ENCODE results near the gene DPPA5.
"Not testable (repeated sequence)": the region's sequence is repeated elsewhere in the genome, so short reads cannot be mapped to it uniquely, and the experiment has no call there.

DPPA5 gene, protein sequence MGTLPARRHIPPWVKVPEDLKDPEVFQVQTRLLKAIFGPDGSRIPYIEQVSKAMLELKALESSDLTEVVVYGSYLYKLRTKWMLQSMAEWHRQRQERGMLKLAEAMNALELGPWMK

DNA sequence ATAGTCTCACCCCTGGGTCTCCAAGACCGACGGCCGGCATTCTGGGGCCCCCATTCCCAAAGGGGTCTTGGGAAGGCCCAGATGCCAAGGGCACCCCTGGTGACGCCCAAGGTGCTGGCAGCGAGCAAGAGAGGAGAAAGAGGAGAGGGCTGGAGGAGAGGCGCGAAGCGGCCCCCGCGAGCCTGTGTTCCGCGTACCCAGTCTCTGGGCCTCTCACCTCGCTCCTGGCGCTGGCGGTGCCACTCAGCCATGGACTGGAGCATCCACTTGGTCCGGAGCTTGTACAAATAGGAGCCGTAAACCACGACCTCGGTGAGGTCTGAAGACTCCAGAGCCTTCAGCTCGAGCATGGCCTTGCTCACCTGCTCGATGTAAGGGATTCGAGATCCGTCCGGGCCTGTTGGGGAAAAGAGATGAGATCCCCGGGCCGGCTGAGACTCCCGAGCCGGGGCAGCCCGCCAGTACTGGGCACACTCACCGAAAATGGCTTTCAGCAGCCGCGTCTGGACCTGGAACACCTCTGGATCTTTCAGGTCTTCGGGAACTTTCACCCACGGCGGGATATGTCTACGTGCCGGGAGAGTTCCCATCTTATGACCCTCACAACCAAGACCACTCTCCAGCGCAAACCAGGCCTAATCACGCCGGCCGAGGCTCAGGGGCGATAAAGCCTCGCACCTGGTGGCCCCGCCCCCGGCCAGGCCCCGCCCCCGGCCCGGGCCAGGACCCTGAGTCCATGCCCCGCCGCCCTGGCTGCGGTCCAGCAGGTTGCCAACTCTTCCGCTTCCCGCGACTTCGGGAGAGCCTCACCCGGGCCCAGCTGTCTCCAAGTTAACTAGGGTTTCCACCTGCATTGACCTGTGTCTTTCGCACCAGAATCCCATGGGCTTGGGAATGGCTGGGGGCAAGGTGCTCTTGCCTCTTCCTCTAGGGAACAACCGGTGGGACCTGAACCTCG lies at the start of gene DPPA5:
Gene DPPA5 (minus strand): TSS at position 641 of the 958 bp plus-strand sequence. CDS start 51 bp downstream, at position 590.
- H3K36me3 Mint-ChIP-seq: no peaks in the 10 kb centered on the region
- DNase-seq: no peak
- H3K4me3 Mint-ChIP-seq: no peak within 1 kb of the TSS
- H3K27ac Mint-ChIP-seq: no peak within 1 kb of the TSS
- no peaks in the 10 kb centered on the region for H3K9me3 Mint-ChIP-seq
- peaks cover 59% of the 10 kb centered on the region for H3K27me3 Mint-ChIP-seq
- no peaks in the 10 kb centered on the region for H3K4me1 Mint-ChIP-seq
- CTCF ChIA-PET: no interaction called here

DNA sequence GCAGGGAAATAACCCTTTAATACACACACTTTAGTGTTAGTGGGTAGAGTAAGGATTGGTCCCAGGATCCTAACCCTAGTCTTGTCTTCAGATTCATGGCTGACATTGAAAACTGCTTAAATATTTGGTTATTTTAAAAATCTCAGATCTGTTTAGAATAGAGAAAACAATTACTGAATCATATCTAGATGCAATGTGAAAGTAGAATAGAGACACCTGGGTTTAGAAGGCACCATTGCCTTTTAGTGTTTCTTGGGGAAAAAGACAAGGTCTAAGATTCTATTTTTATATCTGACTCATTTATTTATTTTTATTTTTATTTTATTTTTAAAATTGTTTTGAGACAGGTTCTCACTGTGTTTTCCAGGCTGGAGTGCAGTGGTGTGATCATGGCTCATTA lies 46.6 kb upstream of the DPPA5 start:
- no peak overlapping the region for H3K27ac Mint-ChIP-seq
- H3K9me3 Mint-ChIP-seq: no peaks in the 10 kb centered on the region
- no peak for DNase-seq
- no peaks in the 10 kb centered on the region for H3K27me3 Mint-ChIP-seq
- no peak overlapping the region for H3K4me3 Mint-ChIP-seq
- H3K4me1 Mint-ChIP-seq: no peaks in the 10 kb centered on the region
- CTCF ChIA-PET: no interaction called here
- H3K36me3 Mint-ChIP-seq: no peaks in the 10 kb centered on the region

DNA sequence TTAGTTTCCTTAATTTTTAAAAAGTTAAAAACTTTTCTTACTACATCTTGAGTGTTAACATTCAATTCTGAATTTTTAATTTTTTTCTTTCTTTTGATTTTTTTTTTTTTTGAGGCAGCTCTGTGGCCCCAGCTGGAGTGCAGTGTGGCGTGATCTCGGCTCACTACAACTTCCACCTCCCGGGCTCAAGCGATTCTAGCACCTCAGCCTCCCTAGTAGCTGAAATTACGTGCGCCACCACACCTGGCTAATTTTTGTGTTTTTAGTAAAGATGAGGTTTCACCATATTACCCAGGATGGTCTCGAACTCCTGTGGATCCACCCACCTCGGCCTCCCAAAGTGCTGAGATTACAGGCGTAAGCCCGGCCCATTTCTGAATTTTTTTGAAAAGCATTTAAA lies 41.8 kb upstream of the DPPA5 start:
- Mint-ChIP-seq H3K4me1 (peaks cover 16% of the 10 kb centered on the region), H3K27me3 (peaks cover 7% of the 10 kb centered on the region), H3K4me3 (no peak overlapping the region)

DNA sequence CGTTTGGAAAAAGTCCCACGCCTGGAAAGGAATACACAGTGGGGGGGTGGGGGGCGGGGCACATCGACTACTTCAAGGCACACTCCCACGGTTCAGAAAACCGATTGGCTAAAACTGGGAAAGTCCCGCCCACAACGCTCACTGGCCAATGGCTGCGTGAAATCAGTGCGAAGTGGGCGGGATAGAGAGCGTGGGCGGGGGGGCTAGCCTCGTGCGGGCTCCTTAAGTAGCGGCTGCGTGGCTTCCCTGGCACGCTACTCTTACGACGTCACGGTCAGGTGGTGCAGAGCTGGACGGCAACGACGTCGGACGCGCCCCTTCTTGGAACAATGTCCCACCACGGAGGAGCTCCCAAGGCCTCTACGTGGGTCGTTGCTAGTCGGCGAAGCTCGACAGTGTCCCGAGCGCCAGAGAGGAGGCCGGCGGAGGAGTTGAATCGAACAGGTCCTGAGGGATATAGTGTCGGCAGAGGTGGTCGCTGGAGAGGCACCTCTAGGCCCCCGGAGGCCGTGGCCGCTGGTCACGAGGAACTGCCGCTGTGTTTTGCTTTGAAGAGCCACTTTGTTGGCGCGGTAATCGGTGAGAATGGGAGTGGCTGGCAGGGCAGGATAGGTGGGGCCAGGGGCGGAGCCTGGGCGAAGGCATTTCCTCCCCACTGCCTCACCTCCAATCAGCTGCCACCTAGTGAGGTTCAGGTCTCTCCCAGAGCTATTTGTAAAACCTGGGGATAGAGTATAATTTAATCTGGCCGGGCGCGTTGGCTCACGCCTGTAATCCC lies 40.7 kb upstream of the DPPA5 start, which contains the start of gene DDX43:
Gene DDX43 (plus strand): TSS at position 252 of the 778 bp plus-strand sequence. CDS start 78 bp downstream, at position 330.
- DNase-seq: peak; percentile 39
- Mint-ChIP-seq H3K36me3 (no peaks in the 10 kb centered on the region), H3K4me1 (peaks cover 21% of the 10 kb centered on the region), H3K9me3 (peaks cover 4% of the 10 kb centered on the region), H3K27me3 (peaks cover 7% of the 10 kb centered on the region), H3K4me3 (peak within 1 kb of the TSS; percentile 28), H3K27ac (peak within 1 kb of the TSS; percentile 80)
- CTCF ChIA-PET: no interaction called here

More for the DNA sequence above, 41.8 kb upstream of the DPPA5 start:
- Mint-ChIP-seq H3K27ac (no peak overlapping the region), H3K9me3 (peaks cover 4% of the 10 kb centered on the region), H3K36me3 (no peaks in the 10 kb centered on the region)
- CTCF ChIA-PET: no interaction called here
- no peak for DNase-seq

DNA sequence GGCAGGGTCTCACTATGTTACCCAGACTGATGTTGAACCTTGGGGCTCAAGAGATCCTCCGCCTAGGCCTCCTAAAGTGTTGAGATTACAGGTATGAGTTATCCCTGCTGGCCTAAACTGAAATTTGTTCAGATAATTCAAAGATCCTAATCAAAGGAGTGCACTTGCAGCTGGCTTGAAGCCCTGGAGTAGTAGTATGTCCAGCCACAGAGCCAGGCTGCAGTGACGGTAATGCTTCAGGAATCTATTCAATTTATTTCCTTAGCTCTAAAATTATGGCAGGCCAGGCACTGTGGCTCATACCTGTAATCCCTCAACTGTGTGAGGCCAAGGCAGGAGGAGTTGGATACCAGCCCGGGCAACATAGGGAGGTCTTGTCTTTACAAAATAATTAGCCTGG lies 39.2 kb upstream of the DPPA5 start:
- H3K9me3 Mint-ChIP-seq: peaks cover 4% of the 10 kb centered on the region
- no peaks in the 10 kb centered on the region for H3K36me3 Mint-ChIP-seq
- no peak overlapping the region for H3K4me3 Mint-ChIP-seq
- H3K27ac Mint-ChIP-seq: no peak overlapping the region
- CTCF ChIA-PET: no interaction called here
- peaks cover 15% of the 10 kb centered on the region for H3K27me3 Mint-ChIP-seq
- peaks cover 36% of the 10 kb centered on the region for H3K4me1 Mint-ChIP-seq
- DNase-seq: no peak

DNA sequence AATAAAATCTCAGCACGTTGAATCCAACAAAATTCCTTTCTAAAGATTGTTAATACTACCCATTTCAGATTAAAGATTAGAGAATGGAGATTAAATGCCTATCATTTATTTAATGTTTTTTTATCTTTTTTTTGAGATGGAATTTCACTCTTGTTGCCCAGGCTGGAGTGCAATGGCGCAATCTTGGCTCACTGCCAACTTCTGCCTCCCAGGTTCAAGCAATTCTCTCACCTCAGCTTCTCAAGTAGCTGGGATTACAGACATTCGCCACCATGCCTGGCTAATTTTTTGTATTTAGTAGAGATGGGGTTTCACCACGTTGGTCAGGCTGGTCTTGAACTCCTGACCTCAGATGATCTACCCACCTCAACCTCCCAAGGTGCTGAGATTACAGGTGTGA lies 38.1 kb upstream of the DPPA5 start:
- H3K27ac Mint-ChIP-seq, H3K9me3 Mint-ChIP-seq, H3K36me3 Mint-ChIP-seq, H3K4me3 Mint-ChIP-seq, CTCF ChIA-PET, DNase-seq: not testable (repeated sequence)
- Mint-ChIP-seq H3K27me3 (peaks cover 21% of the 10 kb centered on the region), H3K4me1 (peaks cover 41% of the 10 kb centered on the region)

DNA sequence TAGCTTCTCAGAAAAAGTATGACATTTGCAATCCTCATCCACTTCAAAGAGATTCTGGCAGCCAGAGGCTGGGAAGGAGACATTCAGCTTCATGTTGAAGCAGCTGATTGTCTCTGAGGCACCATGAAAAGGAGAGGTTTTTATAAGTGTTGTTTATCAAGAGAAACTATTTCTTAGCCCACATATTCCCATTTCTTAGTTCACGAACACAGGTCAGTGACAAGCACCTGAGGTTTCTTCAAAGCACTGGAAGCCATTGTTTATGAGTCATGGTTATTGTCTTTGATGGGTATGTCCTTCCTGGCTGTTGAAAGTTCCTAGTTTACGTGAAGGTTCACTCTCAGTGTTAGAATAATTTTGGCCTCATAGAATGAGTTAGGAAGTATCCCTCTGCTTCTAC lies 37.6 kb upstream of the DPPA5 start:
- CTCF ChIA-PET: no interaction called here
- no peak overlapping the region for H3K4me3 Mint-ChIP-seq

DNA sequence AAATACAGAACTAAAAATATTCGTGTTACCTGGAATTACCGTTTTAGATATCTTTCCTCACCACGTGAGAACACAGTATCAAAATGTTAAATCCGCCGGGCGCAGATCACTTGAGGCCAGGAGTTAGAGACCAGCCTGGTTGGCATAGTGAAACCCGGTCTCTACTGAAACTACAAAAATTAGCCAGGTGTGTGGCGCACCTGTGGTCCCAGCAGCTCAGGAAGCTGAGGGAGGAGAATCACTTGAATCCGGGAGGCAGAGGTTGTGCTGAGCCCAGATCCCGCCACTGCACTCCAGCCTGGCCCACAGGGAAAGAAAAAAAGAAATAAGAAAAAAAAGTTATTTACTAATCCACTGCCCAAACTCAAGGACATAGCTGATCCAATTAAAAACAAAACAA lies 35.8 kb upstream of the DPPA5 start:
- peaks cover 38% of the 10 kb centered on the region for H3K4me1 Mint-ChIP-seq
- no peaks in the 10 kb centered on the region for H3K36me3 Mint-ChIP-seq
- H3K27me3 Mint-ChIP-seq: peaks cover 24% of the 10 kb centered on the region
- H3K4me3 Mint-ChIP-seq: no peak overlapping the region
- peaks cover 4% of the 10 kb centered on the region for H3K9me3 Mint-ChIP-seq
- no peak for DNase-seq
- CTCF ChIA-PET: interaction anchor here (0.6 kb wide), 1 partner anchor 1884 kb away, joined by 3 read pairs; no protein-coding TSS in a partner anchor
- no peak overlapping the region for H3K27ac Mint-ChIP-seq

More for the DNA sequence above, 37.6 kb upstream of the DPPA5 start:
- peaks cover 4% of the 10 kb centered on the region for H3K9me3 Mint-ChIP-seq
- peak overlapping the region; percentile 68 for H3K27ac Mint-ChIP-seq
- peaks cover 21% of the 10 kb centered on the region for H3K27me3 Mint-ChIP-seq
- H3K4me1 Mint-ChIP-seq: peaks cover 41% of the 10 kb centered on the region
- no peak for DNase-seq
- no peaks in the 10 kb centered on the region for H3K36me3 Mint-ChIP-seq

DNA sequence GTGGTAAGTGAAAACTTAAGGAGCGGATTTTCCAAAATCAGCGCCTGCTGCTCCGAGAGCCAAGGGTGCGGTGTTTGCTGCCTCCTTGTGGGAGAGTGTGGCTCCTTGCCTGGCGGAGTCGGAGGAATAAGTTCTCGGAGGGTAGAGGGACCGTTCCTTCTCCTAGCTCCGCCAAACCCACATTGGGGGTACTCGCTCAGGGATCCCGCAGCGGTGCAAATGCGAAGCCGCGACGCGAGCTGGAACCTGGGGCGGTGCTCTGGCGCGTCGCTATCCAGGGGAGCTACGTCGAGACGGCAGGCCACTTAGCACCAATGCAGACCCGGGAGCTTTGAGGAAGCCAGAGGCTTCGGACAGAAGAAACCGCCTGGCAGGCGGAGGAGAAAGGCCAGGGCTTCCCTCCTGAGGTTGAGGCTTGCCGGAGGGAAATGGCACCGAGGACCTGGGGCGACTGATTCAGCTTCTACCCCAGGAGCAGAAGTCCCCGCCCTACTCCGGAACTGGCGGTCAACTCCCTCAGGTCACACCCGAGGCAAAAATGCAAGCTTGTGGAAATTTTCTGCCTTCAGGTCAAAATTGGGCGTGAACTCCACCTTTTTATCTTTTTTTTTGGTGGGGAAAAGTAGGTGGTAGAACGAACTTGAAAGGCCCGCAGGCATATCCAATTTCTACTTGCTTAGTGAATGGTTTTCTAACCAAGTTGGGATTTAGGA lies 34.9 kb upstream of the DPPA5 start:
- H3K4me1 Mint-ChIP-seq: peaks cover 37% of the 10 kb centered on the region
- DNase-seq: peak; percentile 71
- peak overlapping the region; percentile 75 for H3K4me3 Mint-ChIP-seq
- no peaks in the 10 kb centered on the region for H3K36me3 Mint-ChIP-seq
- peaks cover 4% of the 10 kb centered on the region for H3K9me3 Mint-ChIP-seq
- peak overlapping the region; percentile 80 for H3K27ac Mint-ChIP-seq
- peaks cover 27% of the 10 kb centered on the region for H3K27me3 Mint-ChIP-seq
- CTCF ChIA-PET: interaction anchor here (0.6 to 1.7 kb wide), 16 partner anchors 9 to 977 kb away, joined by 3 to 10 read pairs (median 4); no protein-coding TSS in a partner anchor

DNA sequence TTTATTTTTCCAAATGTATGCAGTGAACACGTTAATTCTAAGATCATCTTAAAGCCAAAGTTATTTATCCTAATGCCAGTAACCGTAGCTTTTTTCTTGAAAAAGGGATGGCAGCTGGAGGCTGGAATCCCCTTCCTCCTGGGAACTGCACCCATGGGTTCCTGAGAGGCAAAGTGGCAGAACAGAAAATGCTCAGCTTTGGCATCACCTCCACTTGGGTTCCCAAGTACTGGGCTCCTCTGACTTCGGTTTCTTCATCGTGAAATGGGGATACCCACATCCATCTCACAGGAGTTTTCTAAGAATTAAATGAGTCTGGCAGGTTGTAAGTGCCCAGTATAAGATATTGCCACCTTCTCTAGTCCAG lies 34.3 kb upstream of the DPPA5 start:
- H3K36me3 Mint-ChIP-seq: no peaks in the 10 kb centered on the region

DNA sequence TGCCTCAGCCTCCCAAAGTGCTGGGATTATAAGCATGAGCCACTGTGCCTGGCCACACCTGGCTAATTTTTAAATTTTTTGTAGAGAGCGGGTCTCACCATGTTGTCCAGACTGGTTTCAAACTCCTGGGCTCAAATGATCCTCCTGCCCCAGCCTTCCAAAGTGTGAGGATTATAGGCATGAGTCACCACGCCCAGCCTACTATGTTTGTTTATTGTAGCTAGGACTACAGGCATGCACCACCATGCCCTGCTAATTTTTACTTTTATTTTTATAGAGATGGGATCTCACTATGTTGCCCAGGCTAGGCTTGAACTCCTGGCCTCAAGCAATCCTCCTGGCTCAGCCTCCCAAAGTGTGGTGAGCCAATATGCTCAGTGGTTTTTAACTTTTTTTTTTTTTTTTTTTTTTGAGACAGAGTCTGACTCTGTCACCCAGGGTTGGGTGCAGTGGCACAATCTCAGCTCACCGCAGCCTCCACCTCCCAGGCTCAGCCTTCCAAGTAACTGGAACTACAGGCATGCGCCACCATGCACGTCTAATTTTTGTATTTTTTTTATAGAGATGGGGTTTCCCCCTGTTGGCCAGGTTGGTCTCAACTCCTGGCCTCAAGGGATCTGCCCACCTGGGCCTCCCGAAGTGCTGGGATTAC lies 28.5 kb upstream of the DPPA5 start:
- Mint-ChIP-seq H3K4me3 (no peak overlapping the region), H3K9me3 (no peaks in the 10 kb centered on the region), H3K4me1 (no peaks in the 10 kb centered on the region), H3K27ac (no peak overlapping the region), H3K36me3 (no peaks in the 10 kb centered on the region), H3K27me3 (peaks cover 14% of the 10 kb centered on the region)
- CTCF ChIA-PET: no interaction called here
- no peak for DNase-seq

More for the DNA sequence above, 34.3 kb upstream of the DPPA5 start:
- H3K4me3 Mint-ChIP-seq: peak overlapping the region; percentile 75
- H3K27me3 Mint-ChIP-seq: peaks cover 27% of the 10 kb centered on the region
- no peaks in the 10 kb centered on the region for H3K9me3 Mint-ChIP-seq
- DNase-seq: no peak
- H3K27ac Mint-ChIP-seq: peak overlapping the region; percentile 80
- peaks cover 37% of the 10 kb centered on the region for H3K4me1 Mint-ChIP-seq
- CTCF ChIA-PET: interaction anchor here (0.7 to 1.7 kb wide), 11 partner anchors 9 to 262 kb away, joined by 3 to 10 read pairs (median 4); no protein-coding TSS in a partner anchor

DNA sequence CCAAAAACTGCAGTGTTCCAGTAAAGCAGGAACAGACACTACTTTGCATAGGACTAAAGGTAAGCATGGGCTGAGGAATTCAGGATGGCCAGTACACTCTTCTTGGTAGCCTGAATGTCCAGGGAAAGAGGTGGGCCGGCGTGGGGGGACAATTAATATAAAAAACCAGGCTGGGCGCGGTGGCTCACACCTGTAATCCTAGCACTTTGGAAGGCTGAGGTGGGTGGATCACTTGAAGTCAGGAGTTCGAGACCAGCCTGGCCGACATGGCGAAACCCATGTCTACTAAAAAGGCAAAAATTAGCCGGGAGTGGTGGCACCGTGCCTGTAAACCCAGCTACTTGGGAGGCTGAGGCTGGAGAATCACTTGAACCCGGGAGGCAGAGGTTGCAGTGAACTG lies 27.5 kb upstream of the DPPA5 start:
- H3K4me1 Mint-ChIP-seq, CTCF ChIA-PET, DNase-seq, H3K36me3 Mint-ChIP-seq, H3K27ac Mint-ChIP-seq, H3K9me3 Mint-ChIP-seq, H3K4me3 Mint-ChIP-seq: not testable (repeated sequence)
- peaks cover 14% of the 10 kb centered on the region for H3K27me3 Mint-ChIP-seq

DNA sequence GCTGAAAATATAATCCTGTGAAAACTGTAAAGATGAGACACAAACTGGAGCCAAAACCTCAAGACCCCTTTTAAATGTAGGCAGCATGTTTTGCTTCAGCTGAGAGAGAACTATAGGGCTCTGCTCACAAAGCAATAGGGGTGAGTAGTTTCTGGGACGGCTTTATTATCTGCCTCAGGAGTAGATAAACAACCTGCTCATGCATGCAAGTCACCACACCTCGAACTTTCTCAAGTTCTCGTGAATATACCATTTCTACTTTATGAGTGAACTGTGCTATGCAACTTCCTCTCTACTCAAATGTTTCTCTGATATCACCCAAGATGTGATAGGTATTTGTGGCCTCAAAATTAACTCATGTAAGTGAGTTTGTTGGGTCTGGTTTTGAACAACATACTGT lies 23.1 kb upstream of the DPPA5 start:
- no peak for DNase-seq
- CTCF ChIA-PET: interaction anchor here (0.7 to 1.4 kb wide), 2 partner anchors 91 to 170 kb away, joined by 3 to 4 read pairs; no protein-coding TSS in a partner anchor
- no peak overlapping the region for H3K27ac Mint-ChIP-seq
- H3K4me1 Mint-ChIP-seq: no peaks in the 10 kb centered on the region
- H3K27me3 Mint-ChIP-seq: peaks cover 5% of the 10 kb centered on the region
- no peaks in the 10 kb centered on the region for H3K36me3 Mint-ChIP-seq
- no peak overlapping the region for H3K4me3 Mint-ChIP-seq
- no peaks in the 10 kb centered on the region for H3K9me3 Mint-ChIP-seq
